GM19193 (cell line): ENCODE data around the gene NOTO.

Experiments used
- POLR2A ChIP-seq: IDR thresholded peaks from 4 replicates; pipeline ENCODE4 v1.6.1; 2011; ENCODE audit not compliant: insufficient read depth, insufficient read length; ENCODE audit errors: extremely low read depth

NOTO gene

DNA sequence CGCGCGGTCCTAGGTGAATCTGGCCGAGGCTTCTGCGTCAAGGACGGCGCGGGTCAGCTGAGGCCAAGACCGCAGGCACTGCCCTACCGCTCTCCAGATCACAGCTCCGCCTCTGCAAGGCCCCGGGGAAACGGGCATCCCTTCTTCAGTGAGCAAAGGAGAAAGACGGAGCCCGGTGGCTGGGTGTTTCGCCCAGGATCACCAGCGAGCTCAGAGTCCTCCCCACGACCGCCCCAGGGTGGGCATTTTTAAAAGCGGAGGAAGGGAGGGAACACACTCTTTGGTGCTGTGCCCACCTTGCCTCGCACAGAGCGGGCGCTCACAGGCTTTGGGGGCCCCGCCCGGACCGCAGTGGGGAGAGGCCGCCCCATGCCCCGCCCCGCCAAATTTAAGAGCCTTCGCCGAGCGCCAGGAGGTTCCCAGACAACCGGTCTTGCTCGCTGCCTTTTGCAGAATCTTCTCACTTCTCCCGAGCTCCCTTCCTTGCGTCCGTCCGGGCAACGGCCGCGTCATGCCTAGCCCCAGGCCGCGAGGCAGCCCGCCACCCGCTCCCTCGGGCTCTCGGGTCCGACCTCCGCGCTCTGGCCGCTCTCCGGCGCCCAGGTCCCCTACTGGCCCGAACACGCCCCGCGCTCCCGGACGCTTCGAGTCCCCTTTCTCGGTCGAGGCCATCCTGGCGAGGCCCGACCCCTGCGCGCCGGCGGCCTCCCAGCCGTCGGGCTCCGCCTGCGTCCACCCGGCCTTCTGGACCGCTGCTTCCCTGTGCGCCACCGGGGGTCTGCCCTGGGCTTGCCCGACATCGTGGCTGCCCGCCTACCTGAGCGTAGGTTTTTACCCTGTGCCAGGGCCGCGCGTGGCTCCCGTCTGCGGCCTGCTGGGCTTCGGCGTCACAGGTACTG lies at the start of gene NOTO:
NOTO (plus strand) TSS at position 419 of the 899 bp plus-strand sequence; CDS start at position 512, 93 bp downstream.
- no peak for TF ChIP-seq POLR2A

DNA sequence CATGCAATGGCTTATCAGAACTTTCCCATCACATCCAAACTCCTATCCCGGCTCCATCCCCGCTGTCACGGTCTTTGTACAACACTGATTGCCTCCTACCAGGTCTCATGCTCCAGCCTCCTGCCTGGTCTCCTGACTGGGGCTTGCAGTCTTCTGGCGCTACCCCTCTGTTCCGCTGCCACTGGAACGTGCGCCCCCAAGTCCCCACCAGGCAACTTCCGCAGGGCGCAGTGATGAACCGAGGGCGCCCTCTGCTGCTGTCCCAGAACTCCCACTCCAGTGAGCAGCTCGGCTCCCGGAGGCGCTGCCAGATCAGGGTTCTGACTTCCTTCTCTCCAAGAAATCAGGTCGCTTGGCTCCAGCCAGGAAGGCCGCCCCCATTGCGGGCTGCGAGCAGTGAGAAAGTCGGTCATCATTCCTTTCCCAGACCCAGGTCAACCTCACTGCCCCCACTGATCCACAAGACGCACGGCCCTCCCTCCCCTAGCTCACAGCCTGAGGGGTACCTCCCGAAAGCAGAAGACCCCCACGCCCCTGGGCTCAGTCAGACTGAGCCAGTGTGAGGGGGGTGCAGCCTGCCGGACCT lies 45.7 kb upstream of the NOTO start:
- TF ChIP-seq POLR2A: no peak

GRCh38 chr2:73162856-73163391 lies 39.5 kb upstream of the NOTO start:
- no peak for TF ChIP-seq POLR2A

DNA sequence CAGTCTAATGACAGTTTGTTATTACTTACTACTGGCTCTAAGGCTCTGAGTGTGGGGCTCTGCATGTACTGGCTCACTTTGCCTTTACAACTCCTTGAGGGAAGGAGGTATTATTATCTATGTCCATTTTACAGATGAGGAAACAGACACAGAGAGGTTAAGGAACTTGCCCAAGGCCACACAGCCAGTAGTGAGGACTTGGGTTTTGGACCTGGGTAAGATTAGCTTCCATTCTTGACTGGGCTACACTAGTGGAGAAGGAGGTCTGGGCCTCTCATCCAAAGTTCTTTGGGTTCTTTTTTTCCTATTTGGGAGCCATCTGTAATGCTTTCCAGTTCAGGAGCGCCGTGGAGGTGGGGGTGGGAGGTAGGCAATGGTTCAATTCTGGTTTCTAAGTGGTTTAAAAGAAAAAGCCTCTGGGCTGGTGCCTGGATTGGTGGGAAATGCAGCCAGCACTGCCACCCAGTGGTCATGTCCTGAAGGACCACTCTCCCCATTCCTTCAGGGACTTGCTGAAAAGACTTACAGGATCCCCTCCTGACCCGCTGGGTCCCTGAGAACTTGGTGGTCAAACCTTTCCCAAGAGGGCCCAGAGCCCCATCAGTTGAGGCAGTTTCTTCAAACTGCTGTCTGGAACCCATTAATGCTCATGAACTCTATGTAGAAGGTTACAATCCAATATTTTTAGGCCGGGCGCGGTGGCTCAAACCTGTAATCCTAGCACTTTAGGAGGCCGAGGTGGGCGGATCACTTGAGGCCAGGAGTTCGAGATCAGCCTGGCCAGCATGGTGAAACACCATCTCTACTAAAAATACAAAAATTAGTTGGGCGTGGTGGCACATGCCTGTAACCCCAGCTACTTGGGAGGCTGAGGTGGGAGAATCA lies 38.6 kb upstream of the NOTO start:
- TF ChIP-seq POLR2A: no peak

DNA sequence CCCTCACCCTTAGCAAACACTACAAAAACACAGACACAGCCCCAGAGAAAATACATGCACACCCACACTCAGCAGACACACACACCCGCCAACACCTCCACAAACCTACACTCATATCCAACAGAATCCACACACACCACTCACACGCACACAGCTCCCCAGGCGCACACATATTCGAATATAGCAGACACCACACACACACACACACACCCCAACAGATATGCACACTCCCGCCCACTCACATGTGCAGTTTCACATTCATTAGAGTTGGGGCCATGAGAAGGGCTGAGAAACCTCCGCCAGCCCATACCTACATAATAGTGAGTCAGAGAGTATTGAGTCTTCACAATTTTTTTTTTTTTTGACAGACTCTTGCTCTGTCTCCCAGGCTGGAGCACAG lies 29.4 kb upstream of the NOTO start:
- TF ChIP-seq POLR2A: no peak

DNA sequence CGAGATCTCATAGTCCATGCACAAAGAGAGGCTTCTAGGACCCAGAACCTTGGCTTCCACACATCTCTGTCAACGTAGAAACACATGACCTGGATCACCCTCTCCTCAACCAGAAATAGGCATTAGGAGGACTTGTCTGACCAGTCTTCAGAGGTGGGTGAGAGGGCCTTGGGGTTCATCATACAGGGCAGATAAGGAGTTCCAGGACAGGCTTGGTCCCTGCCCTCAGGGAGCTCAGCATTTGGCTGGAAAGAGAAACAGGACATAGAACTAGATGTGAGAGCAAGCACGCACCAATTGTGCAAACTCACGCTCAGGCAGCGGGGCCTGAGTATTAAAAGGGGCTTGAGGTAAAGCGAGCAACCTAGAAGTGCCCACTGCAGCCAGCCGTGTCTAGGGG lies 28.6 kb upstream of the NOTO start:
- no peak for TF ChIP-seq POLR2A

- TF ChIP-seq POLR2A: no peak
Observed at GRCh38 chr2:73174244-73174643, 28.1 kb upstream of the NOTO start.

GRCh38 chr2:73174941-73175662 lies 27.3 kb upstream of the NOTO start:
- TF ChIP-seq POLR2A: no peak

DNA sequence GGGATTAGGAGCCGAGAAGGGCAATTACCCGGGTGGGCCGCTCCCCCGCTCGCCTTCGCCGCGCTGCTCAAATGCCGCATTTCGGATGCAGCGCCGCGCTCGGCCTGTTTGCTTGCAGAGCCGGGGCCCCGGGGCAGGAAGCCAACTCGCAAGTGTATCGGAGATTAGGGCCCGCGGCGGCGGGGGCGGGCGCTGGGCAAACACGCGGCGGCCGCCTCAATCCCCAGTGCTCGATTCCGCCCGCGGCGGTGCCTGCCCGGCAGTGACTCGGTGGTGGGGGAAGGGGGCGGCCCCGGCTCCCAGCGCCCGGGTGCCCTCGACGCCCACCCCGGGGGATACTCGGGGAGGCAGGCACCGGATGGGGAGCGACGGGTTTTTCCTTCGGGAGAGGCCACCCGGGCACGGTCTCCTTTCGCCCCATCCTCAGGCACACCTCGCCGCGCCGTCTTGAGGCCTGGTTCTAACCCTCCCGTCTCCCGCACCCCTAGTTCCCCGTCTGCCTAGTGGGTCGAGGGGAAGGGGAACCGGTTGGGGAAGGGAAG lies 26.6 kb upstream of the NOTO start:
- no peak for TF ChIP-seq POLR2A

DNA sequence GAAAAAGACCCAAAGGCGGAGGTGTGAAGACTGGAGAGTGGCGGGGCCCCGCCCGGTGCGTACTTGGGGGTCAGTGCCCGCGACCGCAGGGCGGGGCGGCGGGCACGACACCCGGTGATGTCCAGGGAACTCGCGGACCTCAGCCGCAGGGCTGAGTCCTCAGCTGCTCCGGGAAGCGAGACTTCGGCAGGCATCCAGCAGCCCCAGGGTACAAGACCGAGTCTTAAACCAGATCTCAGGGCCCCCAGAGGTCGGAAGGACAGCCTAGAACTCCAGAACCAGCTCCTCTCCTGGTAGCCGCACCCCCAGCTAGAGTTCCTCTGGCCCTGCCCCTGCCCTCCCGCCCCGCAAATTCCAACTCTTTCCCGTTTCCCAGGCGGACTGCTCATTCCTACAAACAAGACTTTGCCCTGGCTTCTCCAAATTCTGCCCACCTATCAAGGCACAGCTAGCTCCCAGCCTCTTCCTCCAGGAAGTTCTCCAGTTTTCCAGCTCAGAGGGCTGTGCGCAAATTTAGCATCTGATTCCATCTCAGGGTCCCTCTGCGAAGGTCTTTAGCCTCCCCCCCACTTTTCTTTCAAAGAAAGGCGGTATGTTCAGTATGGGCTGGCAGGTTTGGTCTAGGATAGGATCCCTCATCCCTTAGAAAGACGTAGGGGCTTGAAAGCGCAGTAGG lies 26.0 kb upstream of the NOTO start:
- no peak for TF ChIP-seq POLR2A

DNA sequence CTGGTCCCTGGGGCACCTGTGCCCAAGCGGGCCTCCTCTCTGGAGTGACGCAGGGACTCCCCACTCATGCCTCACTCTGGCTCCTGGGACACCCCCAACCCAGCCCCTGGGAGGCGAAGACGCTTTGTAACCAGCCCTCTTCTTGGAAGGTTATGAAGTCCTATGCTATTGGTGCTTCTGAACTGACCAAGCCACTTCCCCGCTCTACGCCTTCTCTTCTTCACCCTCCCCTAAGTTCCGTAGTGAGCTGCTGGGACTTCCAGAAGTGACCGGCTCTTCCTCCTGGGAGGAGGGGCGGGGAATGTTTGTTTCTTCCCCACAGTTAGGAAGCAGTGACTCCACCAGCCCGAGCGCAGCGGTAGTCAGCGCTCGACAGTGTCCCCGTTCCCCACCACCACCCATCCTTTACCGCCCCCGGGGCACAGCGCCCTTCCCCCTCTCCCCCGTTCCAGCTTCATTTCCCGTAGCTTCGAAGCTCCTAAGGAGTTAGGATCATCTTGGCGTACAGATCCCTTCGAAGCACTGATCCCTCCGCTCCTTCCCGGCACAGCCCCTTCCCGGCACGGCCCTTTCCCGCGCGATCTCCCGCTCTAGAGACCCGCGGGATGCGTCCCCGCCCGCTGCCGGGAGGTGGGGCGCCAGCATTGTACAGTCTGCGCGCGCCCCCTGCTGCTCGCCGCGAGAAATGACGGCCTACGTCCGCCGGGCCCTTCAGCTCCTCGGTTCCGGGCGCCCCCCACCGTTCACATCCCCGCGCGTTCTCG lies 25.3 kb upstream of the NOTO start:
- no peak for TF ChIP-seq POLR2A

DNA sequence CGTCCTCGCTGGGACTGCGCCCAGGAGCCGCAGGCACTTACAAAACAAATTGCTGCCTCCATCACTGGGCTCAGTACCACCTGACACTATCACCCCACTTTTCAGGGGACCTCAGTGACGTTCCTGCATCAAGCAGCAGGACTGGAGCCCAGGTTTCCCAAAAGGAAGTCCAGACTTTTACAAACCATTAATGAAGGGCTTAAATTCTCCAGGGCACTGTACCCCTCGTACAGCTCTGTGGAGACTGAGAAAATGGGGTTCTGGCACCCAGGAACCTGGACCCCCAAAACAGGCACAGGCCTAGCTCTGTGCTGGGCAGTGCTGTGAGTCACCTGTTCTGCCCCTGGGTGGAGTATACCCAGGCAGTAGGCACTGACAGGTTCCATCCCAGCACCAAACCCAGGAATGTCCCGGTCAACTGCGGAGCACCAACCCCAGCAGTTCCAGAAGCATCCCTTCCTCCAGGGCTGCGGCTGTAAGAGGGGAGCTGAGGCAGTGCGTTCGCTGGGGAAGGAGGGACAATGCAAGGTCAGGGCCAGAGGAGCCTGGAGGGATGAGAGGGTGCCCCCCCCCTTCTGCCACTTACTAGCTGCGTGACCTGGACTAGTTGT lies 24.6 kb upstream of the NOTO start:
- no peak for TF ChIP-seq POLR2A

GRCh38 chr2:73185965-73186364 lies 16.4 kb upstream of the NOTO start:
- TF ChIP-seq POLR2A: no peak

DNA sequence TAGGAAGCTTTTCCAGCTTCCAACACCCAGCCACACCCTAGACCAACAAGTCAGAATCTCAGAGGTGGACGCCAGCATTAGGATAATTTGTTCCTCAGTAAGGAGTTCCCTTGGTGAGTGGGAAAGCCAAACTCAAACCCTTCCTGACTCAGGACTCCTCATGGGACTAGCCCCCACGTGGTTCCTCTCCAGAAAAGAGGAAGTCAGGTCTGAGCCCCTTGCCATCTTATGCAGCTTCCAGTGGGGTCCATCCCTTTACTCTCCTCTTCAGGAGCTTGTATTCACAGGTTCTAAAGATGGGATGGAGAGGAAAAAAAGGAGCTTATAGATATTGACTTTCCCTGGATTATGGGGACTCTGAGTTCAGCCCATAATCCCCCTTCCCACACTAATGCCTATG lies 14.8 kb upstream of the NOTO start:
- TF ChIP-seq POLR2A: no peak
